SH-SY5Y (cell line): ENCODE results near the gene RUNX3.

Experiments used
- GATA2 ChIP-seq: IDR thresholded peaks from 2 replicates; pipeline ENCODE4 v1.6.1; 2011; ENCODE audit warnings: mild to moderate bottlenecking, low read depth, low read length
- GATA3 ChIP-seq: IDR thresholded peaks from 2 replicates; pipeline ENCODE4 v1.6.1; 2011; ENCODE audit warnings: low read depth, mild to moderate bottlenecking, low read length, moderate library complexity

DNA sequence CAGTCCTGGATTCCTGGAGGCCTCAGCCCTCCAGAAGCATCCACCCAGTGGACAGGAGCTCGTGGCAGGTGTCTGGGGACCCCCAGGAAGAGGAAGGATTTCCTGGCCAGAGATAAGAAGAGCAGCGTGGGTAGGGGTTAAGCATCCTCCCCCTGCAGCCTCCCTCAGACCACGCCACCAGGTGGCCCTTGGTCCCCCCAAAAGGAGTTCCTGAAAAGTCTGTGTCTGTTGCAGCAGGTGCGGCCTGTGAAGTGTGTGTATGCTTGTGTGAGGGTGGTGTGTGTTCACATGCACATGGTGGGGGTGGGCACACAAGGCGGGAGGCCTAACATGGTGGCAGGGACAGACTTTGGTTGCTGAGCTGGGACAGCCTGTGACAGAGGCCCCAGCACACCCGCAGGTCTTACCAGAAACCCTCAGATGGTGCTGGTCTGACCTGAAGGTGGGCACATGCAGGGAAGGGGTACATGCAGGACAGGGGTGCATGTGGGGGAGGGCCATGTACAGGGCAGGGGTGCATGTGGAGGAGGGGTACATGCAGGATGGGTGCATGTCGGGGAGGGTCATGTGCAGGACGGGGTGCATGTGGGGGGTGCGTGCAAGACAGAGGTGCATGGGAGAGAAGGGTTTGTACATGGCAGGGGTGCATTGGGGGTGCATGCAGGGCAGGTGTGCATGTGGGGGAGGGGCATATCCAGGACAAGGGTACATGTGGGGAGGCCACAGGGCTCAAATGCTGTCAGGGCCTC lies 18.2 kb upstream of the RUNX3 start:
- TF ChIP-seq GATA2 (no peak), GATA3 (no peak)
